Large intestine (tissue), 3 donors: ENCODE data around the gene SYTL4. TPM values are rescaled to one million over a fixed set of nuclear protein-coding genes. Genes with fewer than 3 reads are reported as not detected.

Source experiments
- DNase-seq, 2 donors: peaks; one replicate each; pipeline versions ENCODE4 v3.0.0 to v3.0.0-alpha.2; 2013
- H3K27ac ChIP-seq: one replicate; pipeline ENCODE4 v1.5.1; 2013; ENCODE audit warnings: low read length
- H3K27me3 ChIP-seq: 2 replicates; pipeline ENCODE4 v1.6.1; 2013; ENCODE audit warnings: low read length; ENCODE audit not compliant: control insufficient read depth, insufficient read depth
- H3K36me3 ChIP-seq: 2 replicates; pipeline ENCODE4 v1.6.1; 2013; ENCODE audit warnings: low read length; ENCODE audit not compliant: control insufficient read depth, insufficient read depth
- H3K4me1 ChIP-seq: one replicate; pipeline ENCODE4 v1.6.1; 2013; ENCODE audit warnings: low read length; ENCODE audit not compliant: control insufficient read depth, insufficient read depth
- H3K4me3 ChIP-seq: one replicate; pipeline ENCODE4 v1.5.1; 2013; ENCODE audit warnings: low read length
- H3K9me3 ChIP-seq: one replicate; pipeline ENCODE4 v1.6.1; 2013; ENCODE audit warnings: mild to moderate bottlenecking, low read depth, low read length, moderate library complexity; ENCODE audit not compliant: control insufficient read depth
- WGBS: methylation state at CpG from one replicate; pipeline ENCODE4 v1.1.5; 2013; ENCODE audit warnings: low lambda C conversion rate; ENCODE audit not compliant: insufficient coverage; 5-methylcytosine and 5-hydroxymethylcytosine counted together
- polyA plus RNA-seq: library from polyadenylated mRNA; unstranded; fragments of 120-200 nt; gene quantifications from one replicate; pipeline ENCODE4 v1.2.1, GENCODE V29; 2013

The SYTL4 gene
- polyA plus RNA-seq, 1 donor = 6.0 TPM

DNA sequence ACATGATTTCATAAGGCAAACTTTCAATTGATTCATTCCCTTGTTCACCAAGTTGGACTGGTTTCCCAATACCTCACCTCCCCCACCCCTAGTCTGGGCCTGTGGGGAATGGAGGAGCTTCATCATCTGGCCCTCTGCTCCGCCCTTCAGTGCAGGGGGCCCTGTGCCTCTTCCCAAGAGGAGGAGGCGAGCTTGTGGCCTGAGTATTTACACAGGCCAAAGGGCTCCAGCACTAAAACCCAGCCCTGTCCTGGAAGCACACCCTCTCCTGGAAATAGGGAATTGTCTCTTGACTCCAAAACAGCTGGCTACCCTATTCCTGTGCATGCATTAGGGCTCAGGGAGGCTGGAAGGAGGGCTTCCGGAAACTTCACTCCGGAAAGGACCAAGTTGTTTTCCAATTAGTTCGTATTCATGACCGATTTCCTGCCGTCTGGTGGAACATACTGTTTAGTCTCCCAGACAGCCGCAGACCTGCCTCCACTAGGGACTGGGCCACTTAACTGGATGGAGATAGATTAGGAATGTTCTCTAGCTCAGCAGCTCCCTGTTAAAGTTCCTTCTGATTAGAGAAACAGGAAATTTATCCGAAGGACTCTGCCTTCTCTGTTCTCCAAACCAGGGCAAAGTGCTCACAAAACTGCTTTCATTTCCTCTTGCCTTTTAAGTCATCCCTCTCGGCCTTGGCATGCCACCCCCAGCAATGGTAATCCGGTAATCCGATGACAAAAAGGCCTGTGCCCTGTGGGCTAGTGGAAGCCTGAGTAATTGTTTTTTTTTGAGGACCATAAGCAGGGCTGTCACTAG, 82.2 kb downstream of the SYTL4 start:
- H3K4me1 ChIP-seq = peaks cover 37% of the 10 kb centered on the region
- no peaks in the 10 kb centered on the region for H3K9me3 ChIP-seq
- no CpG with 5 or more reads among the region's 12 CpGs for WGBS
- H3K27ac ChIP-seq = peak overlapping the region; percentile 87
- H3K36me3 ChIP-seq = no peaks in the 10 kb centered on the region
- no peak overlapping the region for H3K4me3 ChIP-seq
- H3K27me3 ChIP-seq = no peaks in the 10 kb centered on the region
- peak; percentile 82 to 89 for DNase-seq

DNA sequence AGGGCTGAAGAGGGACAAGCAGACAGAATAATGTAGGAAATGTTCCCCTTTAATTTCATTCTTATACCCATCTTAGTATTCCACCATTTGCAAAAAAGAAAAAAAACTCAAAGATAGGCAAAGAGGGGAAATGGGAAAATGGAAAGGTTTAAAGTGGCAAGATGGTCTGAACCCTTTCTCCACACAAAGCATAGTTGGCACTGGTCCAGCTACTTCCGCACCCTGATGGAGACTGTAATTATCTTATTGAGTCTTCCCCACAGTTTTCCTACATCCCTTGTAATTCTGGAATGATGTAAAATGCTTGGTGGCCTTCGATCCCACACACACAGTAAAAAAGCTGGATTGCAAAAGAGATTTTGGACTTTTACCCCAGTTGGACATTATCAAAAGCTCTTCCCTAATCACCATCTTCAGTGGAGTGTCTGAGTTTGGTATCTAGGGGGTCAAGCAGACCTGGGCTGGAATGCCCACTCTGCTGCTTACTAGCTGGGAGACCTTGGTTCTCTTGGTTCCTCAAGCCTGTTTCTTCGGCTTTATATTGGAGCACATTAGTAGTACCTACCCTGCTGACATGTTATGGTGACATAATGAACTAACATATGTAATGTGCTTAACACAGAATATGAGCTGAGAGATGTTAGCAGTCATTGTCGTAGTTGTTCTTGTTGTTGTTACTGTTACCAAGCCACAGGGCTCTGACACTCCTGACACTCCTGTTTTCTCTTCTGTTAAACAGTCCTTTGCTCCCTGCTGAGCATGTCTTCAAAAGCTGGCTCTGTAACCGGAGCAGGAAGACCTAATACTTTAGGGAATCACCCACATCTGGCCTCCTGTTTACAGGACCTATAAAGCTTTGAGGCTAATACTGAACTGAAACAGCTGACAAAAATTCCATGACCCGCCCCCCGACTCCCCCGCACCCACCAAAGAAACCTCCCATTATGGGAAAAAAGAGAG, 83.2 kb downstream of the SYTL4 start:
- H3K27ac ChIP-seq = peak overlapping the region; percentile 87
- DNase-seq = peak in 1 of 2 donors; percentile 79
- WGBS = no CpG with 5 or more reads among the region's 8 CpGs

DNA sequence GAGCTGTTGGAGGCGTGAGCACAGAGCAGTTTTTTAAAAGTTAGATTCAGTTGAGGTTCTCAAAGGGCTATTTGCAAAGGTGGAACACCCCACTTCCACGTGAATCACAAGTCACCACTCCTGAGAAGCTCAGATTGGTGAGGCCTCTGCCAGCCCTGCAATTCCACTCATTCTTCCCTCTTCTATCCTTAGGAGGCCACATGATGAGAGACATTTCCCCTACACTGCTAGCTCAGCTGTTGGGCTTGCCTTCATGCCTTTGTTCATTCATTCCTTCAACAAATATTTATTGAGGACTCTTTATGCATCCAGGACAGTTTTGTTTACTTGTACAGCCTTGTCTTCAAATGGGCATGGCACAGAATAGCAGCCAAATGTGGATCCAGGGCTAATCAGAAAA, 84.2 kb downstream of the SYTL4 start:
- no peaks in the 10 kb centered on the region for H3K27me3 ChIP-seq
- H3K36me3 ChIP-seq = no peaks in the 10 kb centered on the region
- no peak overlapping the region for H3K4me3 ChIP-seq
- peaks cover 43% of the 10 kb centered on the region for H3K4me1 ChIP-seq
- no CpG with 5 or more reads among the region's 2 CpGs for WGBS
- no peak for DNase-seq
- no peaks in the 10 kb centered on the region for H3K9me3 ChIP-seq
- H3K27ac ChIP-seq = peak overlapping the region; percentile 87

More for the DNA sequence above, 83.2 kb downstream of the SYTL4 start:
- Histone ChIP-seq H3K36me3 (no peaks in the 10 kb centered on the region), H3K4me3 (no peak overlapping the region), H3K9me3 (no peaks in the 10 kb centered on the region), H3K4me1 (peaks cover 38% of the 10 kb centered on the region), H3K27me3 (no peaks in the 10 kb centered on the region)

DNA sequence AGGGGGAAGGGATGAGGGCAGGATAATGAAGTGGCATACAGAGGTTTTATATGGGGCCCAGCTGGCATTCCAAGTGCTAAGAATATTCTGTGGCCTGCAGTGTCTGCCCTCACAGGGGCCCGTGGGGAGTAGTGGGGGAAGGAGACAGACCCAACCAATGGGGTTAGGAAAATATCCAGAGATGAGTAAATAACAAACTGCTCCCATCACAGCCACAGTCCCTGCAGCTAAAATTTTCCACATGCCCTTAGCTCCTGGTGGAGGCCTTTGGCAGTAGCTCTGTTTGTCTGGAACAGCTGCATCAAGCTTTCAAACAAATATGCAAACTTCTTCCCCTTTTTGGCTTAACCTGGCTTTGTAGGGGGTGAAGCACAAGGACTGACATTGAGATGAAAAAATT, 84.8 kb downstream of the SYTL4 start:
- no peak for DNase-seq
- WGBS = no CpG with 5 or more reads among the region's 1 CpG
- Histone ChIP-seq H3K27me3 (no peaks in the 10 kb centered on the region), H3K4me1 (peaks cover 43% of the 10 kb centered on the region), H3K9me3 (no peaks in the 10 kb centered on the region), H3K4me3 (no peak overlapping the region), H3K36me3 (no peaks in the 10 kb centered on the region), H3K27ac (peak overlapping the region; percentile 87)

DNA sequence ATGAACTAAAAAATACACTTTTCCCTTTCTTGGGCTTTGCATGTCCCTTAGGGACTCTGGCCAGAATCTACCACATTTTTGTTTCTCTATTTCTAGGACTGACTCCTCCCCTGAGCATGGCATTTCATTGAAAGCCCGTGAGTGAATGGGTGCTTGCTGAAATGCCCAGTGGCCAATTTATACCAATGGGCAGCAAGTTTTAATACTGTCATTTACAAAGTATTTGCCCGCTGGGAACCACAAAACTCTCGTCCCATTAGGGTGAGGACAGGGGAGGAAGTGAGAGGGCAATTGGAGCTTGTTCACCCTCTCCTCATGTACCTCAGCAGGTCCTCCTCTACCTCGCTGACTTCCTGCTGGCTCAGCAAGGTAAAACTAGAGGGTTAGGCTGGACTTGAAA, 86.8 kb downstream of the SYTL4 start:
- peaks cover 36% of the 10 kb centered on the region for H3K4me1 ChIP-seq
- H3K27me3 ChIP-seq = no peaks in the 10 kb centered on the region
- peak overlapping the region; percentile 11 for H3K4me3 ChIP-seq
- H3K27ac ChIP-seq = no peak overlapping the region
- no peaks in the 10 kb centered on the region for H3K36me3 ChIP-seq
- DNase-seq = no peak
- H3K9me3 ChIP-seq = no peaks in the 10 kb centered on the region
- no CpG with 5 or more reads among the region's 4 CpGs for WGBS

DNA sequence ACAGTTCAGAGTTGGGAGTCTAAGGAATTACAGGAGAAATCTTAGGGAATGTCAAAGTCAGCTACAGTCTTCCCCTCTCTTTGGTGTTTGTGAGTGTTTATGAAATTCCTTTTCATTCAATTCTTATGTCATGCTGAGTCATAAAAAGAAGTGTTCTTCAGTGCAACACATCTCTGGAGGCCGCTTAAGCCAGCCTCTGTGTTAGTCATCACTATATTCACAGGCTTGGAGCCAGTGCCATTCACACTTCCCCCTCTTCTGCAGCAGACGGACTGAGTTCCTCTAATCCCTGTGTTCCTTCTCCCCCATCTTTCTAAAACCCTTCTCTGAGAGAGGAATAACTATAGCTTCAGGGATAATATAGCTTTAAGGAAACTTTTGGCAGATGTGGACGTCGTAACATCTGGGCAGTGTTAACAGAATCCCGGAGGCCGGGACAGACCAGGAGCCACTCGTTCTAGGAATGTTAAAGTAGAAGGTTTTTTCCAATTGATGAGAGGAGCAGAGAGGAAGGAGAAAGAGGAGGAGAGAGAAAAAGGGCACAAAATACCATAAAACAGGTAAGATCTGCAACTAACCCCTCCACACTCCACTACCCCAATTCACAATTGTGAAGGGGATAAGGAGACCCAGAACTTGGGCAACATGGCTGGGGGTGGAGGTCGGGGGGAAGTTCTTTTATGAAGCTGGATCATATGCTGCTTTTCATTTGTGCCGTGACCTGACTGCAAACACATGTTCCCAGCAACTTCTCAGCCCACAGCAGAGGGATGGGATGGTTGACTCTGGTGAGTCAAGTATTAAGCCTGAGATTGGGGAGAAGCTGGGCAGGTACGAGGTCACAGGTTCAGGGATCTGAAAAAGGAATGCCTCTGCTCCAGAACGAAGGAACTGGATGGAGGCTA, 87.7 kb downstream of the SYTL4 start, which contains the start of gene SRPX2:
Gene SRPX2, plus strand, starts transcription at position 244 of the 905 bp plus-strand sequence. CDS start 2,124 bp downstream, outside the sequence.
- no peaks in the 10 kb centered on the region for H3K27me3 ChIP-seq
- peak; percentile 33 to 45 for DNase-seq
- H3K9me3 ChIP-seq = no peaks in the 10 kb centered on the region
- peaks cover 30% of the 10 kb centered on the region for H3K4me1 ChIP-seq
- H3K36me3 ChIP-seq = no peaks in the 10 kb centered on the region
- peak within 1 kb of the TSS; percentile 39 for H3K27ac ChIP-seq
- H3K4me3 ChIP-seq = peak within 1 kb of the TSS; percentile 11
- WGBS = no CpG with 5 or more reads among the region's 11 CpGs

DNA sequence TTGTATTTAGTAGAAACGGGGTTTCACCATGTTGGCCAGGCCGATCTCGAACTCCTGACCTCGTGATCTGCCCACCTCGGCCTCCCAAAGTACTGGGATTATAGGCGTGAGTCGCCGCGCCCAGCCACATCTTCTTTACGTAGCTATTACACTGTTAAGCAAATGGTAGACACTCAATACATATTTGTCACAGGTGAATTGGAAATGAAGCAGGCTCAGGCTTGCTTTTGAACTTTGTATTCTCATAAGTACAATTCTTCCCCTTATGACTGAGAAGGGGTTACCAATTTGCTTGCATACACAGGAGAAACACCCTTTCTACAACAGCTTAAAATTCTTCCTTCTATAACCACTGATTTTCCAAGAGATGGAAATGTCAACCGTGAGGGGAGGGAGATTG, 88.7 kb downstream of the SYTL4 start:
- Histone ChIP-seq H3K4me1 (peaks cover 22% of the 10 kb centered on the region), H3K36me3 (no peaks in the 10 kb centered on the region), H3K4me3 (no peak overlapping the region), H3K9me3 (no peaks in the 10 kb centered on the region), H3K27ac (no peak overlapping the region), H3K27me3 (no peaks in the 10 kb centered on the region)
- DNase-seq = no peak
- no CpG with 5 or more reads among the region's 11 CpGs for WGBS

DNA sequence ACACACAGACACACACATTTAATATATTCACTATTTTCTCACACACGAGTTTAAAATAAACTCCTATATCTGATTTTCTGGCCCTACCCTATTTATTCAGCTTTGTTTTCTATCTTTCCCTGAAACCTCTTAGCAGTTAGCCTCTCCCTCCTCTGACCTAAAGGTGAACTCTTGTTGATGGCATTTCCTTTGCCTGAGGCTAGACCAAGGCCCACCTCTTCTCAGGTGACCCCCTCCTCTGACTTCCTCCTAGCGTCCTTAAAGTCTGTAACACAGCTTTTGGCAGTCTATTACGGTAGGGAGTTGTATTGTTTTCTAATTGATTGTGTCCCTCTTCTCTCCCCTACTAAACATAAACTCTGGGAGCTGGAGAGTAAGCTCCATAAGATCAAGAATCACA, 89.6 kb downstream of the SYTL4 start:
- Histone ChIP-seq H3K9me3 (no peaks in the 10 kb centered on the region), H3K4me3 (no peak overlapping the region), H3K36me3 (no peaks in the 10 kb centered on the region), H3K4me1 (peaks cover 12% of the 10 kb centered on the region), H3K27me3 (no peaks in the 10 kb centered on the region), H3K27ac (no peak overlapping the region)
- WGBS = no CpG with 5 or more reads among the region's 3 CpGs
- DNase-seq = no peak

DNA sequence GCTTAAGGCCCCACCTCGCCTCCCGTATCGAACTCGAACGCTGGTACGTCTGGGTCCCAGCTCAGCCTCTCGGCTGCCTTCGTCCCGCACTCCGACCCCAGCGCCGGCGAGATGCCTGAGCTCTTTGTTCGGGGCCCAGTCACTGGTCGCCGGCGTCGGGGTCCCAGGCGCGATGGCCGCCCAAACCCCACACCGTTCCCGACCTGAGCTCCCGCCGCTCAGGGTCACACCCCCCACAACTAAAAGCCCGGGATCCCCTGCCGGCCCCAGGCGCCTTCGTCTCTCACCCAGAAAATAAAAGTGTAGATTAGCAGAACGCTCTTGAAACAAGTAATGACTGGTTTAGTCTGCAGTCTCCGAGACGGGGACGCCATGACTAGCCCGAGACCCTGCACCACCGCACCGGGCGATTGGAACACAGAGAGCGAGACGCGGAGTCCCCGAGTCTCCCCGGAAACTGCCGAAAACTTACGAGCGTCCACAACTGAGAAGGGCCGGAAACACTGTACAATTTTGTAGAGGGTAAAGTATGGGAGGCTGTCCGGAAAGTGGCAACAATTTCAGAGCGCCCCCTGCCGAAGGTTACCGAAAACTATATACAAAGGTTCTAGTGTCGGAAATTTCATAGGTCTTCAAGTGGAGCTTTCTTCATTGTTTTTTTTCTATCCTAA, 95.5 kb downstream of the SYTL4 start, which contains the start of gene TSPAN6:
Gene TSPAN6, minus strand, starts transcription at position 486 of the 671 bp plus-strand sequence. Its CDS starts 112 bp downstream, at position 374.
- WGBS = no CpG with 5 or more reads among the region's 51 CpGs
- H3K27me3 ChIP-seq = no peaks in the 10 kb centered on the region
- DNase-seq = peak; percentile 78 to 82
- peak within 1 kb of the TSS; percentile 79 for H3K27ac ChIP-seq
- H3K4me3 ChIP-seq = peak within 1 kb of the TSS; percentile 68
- H3K4me1 ChIP-seq = no peaks in the 10 kb centered on the region
- peaks cover 4% of the 10 kb centered on the region for H3K36me3 ChIP-seq
- no peaks in the 10 kb centered on the region for H3K9me3 ChIP-seq
